Cardiac fibroblast (primary cell): ENCODE results near the gene DOCK8.

Source experiments
- DNase-seq, 2 donors: peaks; one replicate each; pipeline versions ENCODE4 v3.0.0 to v3.0.0-alpha.2; 2010; ENCODE audit warnings: low read depth in 2 of 2
- H3K4me3 ChIP-seq, 2 donors: replicated peaks in 1 of 2; 1 replicate in 1 of 2; 2 replicates in 1 of 2; pipeline ENCODE4 v1.5.1; 2011; ENCODE audit warnings: low read depth in 2 of 2, low read length in 2 of 2, mild to moderate bottlenecking in 2 of 2, moderate library complexity in 1 of 2
- TF ChIP-seq, protein P1 (sequence below): IDR thresholded peaks from one replicate; pipeline ENCODE4 v1.5.1; 2011; ENCODE audit warnings: low read depth, mild to moderate bottlenecking, low read length, inconsistent platforms

The DOCK8 gene

GRCh38 chr9:331197-331596 lies 116.5 kb downstream of the DOCK8 start:
- TF ChIP-seq, protein P1, sequence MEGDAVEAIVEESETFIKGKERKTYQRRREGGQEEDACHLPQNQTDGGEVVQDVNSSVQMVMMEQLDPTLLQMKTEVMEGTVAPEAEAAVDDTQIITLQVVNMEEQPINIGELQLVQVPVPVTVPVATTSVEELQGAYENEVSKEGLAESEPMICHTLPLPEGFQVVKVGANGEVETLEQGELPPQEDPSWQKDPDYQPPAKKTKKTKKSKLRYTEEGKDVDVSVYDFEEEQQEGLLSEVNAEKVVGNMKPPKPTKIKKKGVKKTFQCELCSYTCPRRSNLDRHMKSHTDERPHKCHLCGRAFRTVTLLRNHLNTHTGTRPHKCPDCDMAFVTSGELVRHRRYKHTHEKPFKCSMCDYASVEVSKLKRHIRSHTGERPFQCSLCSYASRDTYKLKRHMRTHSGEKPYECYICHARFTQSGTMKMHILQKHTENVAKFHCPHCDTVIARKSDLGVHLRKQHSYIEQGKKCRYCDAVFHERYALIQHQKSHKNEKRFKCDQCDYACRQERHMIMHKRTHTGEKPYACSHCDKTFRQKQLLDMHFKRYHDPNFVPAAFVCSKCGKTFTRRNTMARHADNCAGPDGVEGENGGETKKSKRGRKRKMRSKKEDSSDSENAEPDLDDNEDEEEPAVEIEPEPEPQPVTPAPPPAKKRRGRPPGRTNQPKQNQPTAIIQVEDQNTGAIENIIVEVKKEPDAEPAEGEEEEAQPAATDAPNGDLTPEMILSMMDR: no peak
- H3K4me3 ChIP-seq: no peak overlapping the region

DNA sequence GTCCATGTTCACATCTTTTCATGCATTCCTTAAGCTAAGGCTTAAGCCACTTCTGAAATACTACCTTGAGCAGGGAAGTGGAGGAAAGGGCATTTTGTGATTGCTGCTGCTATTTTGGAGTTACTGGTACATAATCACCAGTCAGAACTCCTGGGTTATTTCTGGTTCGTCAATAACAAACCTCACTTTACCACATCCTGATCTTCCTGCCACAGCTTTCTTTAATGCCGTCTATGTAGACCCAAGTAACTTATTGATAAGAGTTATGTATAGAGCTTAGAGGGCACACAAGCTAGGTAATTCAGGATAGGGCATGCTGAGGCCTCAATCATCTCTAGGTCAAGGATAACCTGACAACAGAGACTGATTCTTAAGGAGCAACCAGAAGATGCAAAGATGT lies 120.7 kb downstream of the DOCK8 start:
- DNase-seq: no peak
- TF ChIP-seq, protein P1: no peak
- H3K4me3 ChIP-seq: no peak overlapping the region

More at GRCh38 chr9:331197-331596, 116.5 kb downstream of the DOCK8 start:
- no peak for DNase-seq

- no peak for DNase-seq
- TF ChIP-seq, protein P1: no peak
- H3K4me3 ChIP-seq: no peak overlapping the region
Observed at GRCh38 chr9:336039-336438, 121.4 kb downstream of the DOCK8 start.

GRCh38 chr9:338602-339001 lies 123.9 kb downstream of the DOCK8 start:
- H3K4me3 ChIP-seq: no peak overlapping the region
- DNase-seq: no peak
- TF ChIP-seq, protein P1: no peak

GRCh38 chr9:341634-342421 lies 127.2 kb downstream of the DOCK8 start:
- DNase-seq: no peak

DNA sequence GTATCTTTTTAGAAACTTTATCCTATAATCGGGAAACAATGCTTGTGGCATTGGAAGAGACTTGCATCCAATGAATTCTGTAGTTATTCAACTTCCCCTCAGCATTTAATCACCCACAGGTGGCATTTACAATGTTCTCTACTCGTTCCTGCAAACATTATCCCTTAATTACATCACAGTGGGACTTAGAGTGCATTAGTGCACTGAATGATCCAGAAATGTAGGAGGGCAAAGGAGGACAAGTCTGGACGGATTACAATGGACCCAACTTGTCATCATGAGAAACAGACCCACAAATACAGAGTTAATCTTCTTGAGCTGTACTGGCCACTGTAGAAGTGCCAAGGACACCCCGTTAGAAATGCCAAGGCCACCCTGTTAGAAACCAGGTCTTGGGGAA lies 129.1 kb downstream of the DOCK8 start:
- H3K4me3 ChIP-seq: no peak overlapping the region
- TF ChIP-seq, protein P1: no peak
- no peak for DNase-seq

More at GRCh38 chr9:341634-342421, 127.2 kb downstream of the DOCK8 start:
- TF ChIP-seq, protein P1: no peak
- H3K4me3 ChIP-seq: no peak overlapping the region

- TF ChIP-seq, protein P1: no peak
Observed at GRCh38 chr9:346111-346571, 131.5 kb downstream of the DOCK8 start.

More at GRCh38 chr9:346111-346571, 131.5 kb downstream of the DOCK8 start:
- no peak for DNase-seq
- H3K4me3 ChIP-seq: no peak overlapping the region
